SW 1271 (cell line): ENCODE results near the gene KCTD5.
"Not testable (repeated sequence)": the region's sequence is repeated elsewhere in the genome, so short reads cannot be mapped to it uniquely, and the experiment has no call there.

ENCODE experiments used
- DNase-seq, 2 experiments: peaks; one replicate each; lab custom pipeline; 2025; lab: John Stamatoyannopoulos, UW

The KCTD5 gene, protein sequence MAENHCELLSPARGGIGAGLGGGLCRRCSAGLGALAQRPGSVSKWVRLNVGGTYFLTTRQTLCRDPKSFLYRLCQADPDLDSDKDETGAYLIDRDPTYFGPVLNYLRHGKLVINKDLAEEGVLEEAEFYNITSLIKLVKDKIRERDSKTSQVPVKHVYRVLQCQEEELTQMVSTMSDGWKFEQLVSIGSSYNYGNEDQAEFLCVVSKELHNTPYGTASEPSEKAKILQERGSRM

DNA sequence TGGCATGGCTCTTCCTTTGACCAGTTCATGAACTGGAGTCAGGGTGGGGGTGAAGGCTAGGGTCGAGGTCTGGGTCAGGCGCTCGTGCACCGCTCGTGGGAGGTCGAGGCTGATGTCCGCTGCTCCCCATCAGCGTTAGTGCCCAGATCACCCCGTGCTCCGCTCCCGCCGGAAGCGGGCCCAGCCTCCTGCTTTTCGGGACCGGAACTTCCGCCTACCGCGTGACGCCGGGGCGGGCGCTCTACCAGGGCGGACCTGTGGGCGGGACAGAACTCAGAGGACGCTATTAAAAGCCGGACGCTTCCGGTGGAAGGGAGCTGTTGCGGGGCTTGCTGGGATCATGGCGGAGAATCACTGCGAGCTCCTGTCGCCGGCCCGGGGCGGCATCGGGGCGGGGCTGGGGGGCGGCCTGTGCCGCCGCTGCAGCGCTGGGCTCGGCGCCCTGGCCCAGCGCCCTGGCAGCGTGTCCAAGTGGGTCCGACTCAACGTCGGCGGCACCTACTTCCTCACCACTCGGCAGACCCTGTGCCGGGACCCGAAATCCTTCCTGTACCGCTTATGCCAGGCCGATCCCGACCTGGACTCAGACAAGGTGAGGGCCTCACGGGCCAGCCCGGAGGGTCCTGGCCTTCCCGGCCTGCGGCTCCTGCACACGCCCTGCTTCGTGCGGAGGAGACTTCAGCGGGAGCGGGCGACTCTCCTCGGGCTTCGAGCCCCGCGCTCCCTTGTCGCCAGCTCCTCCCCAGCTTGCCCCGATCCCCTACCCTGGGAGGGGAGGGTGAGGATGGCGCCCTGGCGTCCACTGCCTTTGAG lies at the start of gene KCTD5:
TSS of gene KCTD5 (plus strand) at position 315 of the 813 bp plus-strand sequence. CDS start at position 341, 26 bp downstream.
- peak; percentile 78 to 88 for DNase-seq

DNA sequence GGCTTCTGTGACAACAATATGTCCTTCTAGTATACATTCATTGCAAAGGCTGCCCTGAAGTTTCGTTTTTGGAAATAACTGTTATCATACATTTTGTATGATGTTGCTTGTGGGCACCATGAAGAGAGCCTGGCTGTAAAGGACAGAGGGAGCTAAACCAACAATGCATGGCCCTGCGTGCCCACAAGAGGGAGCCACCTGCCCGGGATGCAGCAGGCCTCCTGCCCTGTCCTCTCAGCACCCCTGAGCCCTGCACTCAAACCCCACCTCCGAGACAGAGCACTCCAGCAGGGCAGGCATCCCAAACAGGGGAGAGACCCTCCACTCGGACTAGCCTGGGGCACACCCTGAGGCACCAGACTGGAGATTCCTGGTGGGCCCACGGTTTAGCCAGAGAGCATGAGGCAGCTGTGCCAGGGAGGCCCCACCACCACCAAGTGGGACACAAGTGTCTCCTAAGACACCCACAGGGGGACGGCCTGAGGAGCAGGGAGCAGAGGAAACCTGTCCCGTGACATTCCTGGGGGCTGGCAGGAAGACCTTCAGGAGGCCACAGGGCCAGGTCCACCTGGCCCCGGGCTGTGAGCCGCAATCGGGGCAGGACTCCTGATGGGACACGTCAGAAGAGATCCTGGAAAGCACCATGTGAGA lies 43.1 kb upstream of the KCTD5 start:
- DNase-seq = not testable (repeated sequence)

DNA sequence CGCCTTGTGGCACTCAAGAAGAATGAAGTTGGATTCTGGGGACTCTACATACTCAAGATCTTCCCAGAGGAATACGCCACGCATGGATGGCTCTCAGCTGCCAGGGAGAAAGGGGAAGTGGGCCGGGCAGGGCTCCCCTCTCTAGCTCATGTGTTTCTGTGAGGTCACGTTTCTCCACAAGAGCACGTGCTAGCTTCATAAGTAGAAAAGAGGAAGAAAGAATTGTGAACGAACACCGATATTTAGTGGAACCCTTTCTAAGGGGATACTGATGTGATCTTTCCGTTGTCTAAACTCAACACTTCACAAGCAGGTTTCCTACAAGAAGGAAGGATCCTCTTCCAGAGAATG lies 42.6 kb upstream of the KCTD5 start:
- not testable (repeated sequence) for DNase-seq

DNA sequence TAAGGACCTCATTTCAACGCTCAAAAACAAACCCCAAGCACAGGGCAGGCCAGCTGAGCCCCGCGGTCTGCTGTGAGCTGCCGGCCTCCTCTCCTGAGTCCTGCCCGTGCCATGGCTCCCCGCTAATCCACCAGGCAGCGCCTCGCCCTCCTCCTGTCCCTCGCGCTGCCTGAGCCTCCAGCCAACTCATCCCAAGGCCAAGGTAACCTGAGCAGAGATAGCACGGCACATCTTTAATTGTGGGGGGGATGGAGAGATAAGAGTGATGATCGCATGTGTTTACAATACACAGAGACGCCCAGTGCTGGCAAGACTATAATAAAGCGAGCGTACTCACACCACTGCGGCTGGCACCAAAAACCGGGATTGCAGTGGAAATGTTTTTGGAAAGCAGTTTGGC lies 39.8 kb upstream of the KCTD5 start:
- not testable (repeated sequence) for DNase-seq

DNA sequence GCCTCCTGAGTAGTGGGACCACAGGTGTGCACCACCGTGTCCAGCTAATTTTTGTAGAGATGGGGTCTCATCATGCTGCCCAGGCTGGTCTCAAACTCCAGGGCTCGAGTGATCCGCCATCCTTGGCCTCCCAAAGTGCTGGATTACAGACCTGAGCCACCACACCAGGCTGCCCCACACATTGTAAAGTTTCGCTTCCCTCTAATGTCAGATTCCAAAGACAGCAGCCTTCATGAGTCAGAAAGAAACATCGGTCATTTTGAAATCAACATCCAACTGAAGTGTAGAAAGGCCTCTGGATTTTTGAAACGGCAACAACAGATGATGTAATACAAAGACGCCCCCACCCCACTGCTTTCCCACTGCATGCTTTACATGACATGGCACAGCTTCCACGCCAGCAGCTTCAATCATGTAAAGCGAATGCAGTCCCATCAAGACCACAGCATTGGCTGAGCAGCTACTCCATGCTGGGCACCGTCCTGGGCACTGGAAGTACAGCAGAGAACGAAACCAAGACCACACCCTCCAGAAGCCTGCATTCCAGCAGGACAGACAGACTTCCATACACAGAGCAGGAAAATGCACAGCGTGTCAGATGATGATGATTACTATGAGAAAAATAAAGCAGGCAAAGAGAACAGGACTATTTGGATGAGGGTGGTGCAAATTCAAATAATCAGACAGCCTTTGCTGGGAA lies 37.4 kb upstream of the KCTD5 start:
- DNase-seq = not testable (repeated sequence)

DNA sequence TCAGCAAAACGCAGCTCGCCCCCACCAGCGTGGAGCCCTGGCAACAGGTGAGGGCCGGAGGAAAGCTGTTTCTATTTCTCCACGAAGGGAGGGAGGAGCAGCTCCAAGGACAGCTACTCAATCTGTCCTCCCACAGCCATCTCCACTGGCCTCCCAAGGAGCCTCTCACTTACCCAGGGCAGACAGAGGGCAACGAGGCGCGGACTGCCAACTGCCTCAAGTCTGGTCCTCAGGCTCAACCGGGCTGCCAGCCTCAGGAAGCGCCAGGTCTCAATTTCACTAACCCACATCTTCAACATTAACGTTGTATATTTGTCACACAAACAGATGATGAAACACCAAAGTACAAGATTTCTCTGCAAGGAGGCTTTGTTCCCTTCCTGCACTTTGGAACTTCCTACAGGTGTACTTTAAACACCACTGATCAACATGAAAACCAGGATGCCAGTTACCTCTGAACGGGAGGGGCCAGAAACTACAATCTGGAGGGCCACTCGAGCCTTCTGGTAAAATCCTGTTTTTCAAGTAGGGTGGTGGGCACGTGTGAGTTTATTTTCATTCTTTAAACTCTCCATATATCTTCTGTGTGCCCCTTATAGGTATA lies 31.0 kb upstream of the KCTD5 start:
- not testable (repeated sequence) for DNase-seq

DNA sequence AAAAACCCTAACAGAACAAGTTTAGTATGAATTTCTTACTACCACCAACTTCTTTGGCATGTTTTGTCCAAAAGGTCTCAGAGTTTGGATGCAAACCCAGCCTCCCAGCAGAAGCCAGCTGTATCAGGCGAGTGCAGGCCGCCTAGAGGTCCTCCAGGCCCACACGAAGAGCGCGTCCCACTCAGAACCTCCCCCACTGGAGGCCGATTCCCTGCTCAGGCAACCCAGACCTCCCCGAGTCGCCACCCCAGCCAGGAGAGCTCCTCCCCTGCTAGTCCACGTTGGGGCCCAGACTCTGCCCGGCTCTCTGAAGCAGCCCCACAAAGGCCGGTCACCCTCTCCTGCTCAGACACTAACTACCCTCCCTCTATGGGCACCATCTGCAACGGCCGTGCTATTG lies 28.4 kb upstream of the KCTD5 start:
- not testable (repeated sequence) for DNase-seq

DNA sequence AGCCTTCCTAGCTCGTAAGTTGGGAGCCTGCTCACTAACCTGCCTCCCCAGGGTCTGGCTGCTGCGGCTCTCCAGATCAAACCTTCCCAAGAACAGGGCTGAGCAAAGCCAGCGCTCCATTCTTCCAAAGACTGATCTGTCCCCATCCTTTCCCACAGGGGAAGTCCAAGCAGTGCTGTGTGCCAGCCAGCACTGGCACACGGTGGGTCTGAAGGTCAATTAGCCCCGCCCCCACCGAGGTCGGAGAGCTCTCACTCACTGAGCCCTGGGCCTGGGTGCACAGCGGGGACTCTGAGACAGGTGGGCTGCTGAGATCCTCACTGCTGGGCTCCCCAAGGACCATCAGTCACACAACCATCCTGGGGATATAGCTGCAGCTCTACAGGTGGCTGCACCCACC lies 27.4 kb upstream of the KCTD5 start:
- DNase-seq = not testable (repeated sequence)

DNA sequence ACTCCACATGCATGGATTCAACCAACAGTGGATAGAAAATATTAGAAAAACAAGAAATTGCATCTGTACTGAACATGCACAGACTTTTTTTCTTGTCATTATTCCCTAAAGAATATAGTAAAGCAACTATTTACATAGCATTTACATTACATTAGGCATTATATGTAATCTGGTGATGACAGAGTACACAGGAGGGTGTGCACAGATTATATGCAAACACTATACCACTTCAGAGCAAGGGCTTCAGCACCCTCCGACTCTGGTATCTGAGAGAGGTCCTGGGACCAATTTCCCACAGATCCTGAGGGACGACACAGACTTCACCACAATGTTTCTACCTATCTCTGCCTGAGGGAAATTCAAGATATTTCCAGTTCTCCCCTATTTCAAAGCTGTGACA lies 25.3 kb upstream of the KCTD5 start:
- no peak for DNase-seq

DNA sequence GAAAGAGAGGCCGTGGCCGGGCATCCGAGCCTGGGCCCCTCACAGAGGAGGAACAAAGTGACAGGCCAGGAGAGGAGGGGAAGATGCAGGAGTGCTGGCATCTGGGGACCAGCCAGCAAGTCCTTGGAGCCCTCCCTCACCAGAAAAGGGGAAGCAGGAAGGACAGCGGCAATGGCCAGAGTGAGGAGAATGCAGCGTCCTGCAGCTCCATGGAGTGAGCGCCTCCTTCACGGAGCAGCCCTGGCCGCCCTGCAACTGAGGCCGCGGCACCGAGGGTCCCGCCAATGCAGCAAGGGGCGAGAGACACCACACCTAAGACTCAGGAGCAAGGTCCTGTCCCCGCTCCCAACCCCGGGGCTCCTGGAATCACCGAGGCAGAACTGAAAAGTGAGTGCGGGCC lies 24.5 kb upstream of the KCTD5 start:
- DNase-seq = not testable (repeated sequence)

DNA sequence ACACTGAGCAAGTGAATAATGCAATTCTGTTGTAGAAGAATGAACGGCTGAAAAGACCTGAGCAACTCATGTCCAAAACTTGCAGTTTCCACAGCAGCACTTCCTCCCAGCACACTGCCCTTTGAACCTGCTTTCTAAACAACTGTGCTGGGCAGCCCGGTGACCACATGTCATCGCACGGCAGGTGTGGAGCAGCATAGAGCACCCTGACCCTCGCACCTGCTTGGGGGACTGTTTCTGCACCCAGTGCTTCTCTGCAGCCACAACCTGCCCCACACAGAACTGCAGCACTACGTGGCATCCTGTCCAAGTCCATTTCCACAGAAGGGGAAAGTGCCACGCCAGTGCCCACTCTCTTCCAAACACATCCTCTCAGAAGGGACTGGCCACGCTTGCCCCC lies 22.8 kb upstream of the KCTD5 start:
- not testable (repeated sequence) for DNase-seq

DNA sequence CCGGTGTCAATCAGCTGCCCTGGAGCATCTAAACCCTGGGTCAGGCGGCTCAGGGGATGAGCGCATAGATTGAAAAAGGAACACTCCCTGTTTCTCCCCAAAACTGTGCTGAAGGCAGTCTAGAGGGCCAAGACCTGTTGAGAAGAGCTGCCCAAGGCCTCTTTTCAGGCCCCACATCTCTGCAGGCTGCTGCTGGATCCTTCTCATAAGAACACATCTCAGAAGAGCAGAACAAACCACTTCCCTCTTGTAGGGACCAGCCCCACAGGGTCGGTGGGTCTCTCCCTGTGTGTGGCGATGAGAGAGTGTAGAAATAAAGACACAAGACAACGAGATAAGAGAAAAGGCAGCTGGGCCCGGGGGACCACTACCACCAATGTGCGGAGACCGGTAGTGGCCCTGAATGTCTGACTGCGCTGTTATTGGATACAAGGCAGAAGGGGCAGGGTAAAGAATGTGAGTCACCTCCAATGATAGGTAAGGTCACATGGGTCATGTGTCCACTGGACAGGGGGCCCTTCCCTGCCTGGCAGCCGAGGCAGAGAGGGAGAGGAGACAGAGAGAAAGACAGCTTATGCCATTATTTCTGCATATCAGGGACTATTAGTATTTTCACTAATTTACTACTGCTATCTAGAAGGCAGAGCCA lies 22.2 kb upstream of the KCTD5 start:
- DNase-seq = not testable (repeated sequence)

DNA sequence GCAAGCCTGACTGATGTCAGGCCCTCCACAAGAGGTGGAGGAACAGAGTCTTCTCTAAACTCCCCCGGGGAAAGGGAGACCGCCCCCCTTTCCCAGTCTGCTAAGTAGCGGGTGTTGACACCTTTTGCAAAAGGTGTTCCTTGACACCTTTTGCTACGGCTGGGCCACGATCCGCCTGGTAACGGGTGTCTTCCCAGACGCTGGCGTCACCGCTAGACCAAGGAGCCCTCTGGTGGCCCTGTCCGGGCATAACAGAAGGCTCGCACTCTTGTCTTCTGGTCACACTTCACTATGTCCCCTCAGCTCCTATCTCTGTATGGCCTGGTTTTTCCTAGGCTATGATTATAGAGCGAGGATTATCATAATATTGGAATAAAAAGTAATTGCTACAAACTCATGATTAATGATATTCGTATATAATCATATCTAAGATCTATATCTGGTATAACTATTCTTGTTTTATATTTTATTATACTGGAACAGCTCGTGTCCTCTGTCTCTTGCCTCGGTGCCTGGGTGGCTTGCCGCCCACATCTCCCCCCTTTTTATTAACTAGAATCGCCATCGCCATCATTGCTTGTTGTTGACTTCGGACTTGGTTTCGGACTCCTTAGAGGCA lies 21.5 kb upstream of the KCTD5 start:
- DNase-seq = peak in 1 of 2 experiments; percentile 8

DNA sequence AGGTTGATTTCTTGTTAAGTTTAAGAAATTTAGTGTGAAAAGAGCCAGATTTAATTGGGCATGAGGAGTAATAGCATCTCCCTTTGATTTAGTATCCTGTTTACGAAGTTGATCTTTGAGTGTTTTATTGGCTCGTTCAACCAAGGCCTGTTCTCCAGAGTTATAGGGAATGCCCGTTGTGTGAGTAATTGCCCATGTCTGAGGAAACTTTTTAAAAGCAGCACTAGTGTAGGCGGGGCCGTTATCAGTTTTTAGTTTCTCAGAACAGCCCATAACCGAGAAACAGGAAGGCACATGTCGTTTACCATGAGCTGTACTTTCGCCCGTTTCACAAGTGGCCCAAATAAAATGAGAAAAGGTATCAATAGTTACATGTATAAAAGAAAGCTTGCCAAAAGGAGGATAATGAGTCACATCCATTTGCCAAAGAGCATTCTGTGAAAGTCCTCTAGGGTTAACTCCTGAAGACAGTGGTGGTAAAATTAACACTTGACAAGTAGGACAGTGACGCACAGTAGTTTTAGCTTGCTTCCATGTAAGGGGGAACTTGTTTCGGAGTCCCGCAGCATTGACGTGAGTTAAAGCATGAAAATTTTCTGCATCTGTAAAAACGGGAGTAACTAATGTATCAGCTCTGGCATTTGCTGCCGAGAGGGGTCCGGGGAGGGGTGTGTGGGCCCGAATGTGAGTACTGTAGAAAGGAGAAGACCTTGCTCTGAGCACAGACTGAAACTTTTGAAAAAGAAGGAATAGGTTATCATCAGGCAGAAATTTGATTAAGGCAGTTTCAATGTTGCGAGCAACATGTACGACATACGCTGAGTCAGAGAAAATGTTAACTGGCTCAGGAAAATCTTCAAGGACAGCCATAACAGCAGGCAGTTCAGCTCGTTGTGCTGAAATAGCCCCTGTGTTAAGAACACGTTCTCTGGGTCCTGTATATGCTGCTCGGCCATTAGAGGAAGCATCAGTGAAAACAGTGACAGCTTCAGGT lies 18.5 kb upstream of the KCTD5 start:
- DNase-seq = no peak

DNA sequence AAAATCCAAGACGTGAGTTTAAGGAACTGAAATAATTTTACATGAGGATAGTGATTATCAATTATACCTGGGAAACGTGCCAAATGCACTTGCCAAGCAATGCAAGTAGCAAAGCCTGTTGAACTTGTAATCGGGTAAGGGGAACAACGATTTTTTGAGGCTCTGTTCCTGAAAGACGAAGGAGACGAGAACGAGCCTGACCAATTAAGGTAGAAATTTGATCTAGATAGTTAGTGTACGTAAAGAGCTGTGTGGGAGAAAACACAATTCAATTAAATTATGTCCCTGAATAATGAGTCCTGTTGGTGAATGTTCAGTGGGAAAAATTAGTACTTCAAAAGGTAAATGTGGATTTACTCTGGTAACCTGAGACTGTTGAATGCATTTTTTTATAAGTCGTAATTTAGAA lies 17.7 kb upstream of the KCTD5 start:
- DNase-seq = no peak

DNA sequence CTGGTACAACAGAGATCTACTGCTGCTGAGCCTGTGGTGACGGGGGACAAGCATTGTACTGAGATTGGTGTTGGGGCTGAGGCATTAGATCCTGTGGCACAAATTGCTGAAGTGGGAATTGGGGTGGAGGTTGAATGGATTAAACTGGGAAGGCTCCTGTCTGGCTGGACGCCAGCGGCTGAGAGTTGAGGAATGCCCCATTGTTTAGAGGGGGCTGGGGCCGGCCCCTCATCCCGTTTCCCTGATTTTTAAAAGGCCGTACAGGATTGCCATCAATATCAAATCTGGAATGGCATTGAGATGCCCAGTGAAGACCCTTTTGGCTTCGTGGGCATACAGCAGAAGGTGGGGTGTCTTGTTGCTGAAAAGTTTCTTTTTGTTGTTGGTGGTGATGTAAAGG lies 15.7 kb upstream of the KCTD5 start:
- DNase-seq = not testable (repeated sequence)

DNA sequence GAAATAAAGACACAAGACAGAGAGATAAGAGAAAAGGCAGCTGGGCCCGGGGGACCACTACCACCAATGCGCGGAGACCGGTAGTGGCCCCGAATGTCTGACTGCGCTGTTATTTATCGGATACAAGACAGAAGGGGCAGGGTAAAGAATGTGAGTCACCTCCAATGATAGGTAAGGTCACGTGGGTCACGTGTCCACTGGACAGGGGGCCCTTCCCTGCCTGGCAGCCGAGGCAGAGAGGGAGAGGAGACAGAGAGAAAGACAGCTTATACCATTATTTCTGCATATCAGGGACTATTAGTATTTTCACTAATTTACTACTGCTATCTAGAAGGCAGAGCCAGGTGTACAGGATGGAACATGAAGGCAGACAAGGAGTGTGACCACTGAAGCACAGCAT lies 12.7 kb upstream of the KCTD5 start:
- not testable (repeated sequence) for DNase-seq

DNA sequence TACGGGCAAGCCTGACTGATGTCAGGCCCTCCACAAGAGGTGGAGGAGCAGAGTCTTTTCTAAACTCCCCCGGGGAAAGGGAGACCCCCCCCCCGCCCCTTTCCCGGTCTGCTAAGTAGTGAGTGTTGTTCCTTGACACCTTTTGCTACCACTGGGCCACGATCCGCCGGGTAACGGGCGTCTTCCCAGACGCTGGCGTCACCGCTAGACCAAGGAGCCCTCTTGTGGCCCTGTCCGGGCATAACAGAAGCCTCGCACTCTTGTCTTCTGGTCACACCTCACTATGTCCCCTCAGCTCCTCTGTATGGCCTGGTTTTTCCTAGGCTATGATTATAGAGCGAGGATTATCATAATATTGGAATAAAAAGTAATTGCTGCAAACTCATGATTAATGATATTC lies 12.3 kb upstream of the KCTD5 start:
- peak in 1 of 2 experiments; percentile 22 for DNase-seq

DNA sequence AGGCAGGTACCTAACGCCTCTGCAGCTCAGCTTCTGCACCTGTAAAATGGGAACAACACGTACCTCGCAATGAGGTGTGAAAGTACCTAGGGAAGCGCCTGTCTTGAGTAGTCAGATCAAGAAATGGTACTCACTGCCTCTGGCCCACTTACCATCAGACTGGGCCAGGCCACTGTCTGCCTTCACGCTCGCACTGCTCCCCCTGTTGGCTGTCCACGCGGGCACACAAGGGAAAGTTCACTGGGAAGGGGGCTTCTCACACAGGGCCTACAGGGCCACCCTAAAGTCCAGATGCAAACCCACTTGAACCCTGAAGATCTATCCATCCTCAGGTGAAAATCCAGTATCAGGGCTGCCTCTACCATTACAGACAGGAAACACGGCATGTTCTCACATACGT lies 11.1 kb upstream of the KCTD5 start:
- not testable (repeated sequence) for DNase-seq

DNA sequence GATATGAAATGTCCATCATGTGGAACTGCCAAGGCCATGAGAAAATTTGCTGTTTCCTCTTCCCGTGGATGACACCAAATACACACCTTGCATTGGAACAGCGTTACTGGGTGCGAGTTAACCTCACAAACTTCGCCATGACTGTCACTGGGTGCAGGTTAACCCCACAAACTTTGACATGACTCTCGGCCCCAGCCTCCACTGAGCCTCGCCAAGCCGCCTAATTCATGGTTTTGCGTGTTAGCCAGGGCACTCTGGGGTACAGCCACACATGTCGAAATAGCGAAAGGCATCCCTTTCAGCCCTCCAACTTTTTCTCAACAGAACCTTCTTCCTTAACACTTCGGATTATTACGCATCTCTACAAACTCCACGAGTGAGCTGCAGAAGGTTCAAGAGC lies 10.6 kb upstream of the KCTD5 start:
- DNase-seq = no peak
